Measurements from ENCODE around the gene SLC5A5.

SLC5A5 gene

DNA sequence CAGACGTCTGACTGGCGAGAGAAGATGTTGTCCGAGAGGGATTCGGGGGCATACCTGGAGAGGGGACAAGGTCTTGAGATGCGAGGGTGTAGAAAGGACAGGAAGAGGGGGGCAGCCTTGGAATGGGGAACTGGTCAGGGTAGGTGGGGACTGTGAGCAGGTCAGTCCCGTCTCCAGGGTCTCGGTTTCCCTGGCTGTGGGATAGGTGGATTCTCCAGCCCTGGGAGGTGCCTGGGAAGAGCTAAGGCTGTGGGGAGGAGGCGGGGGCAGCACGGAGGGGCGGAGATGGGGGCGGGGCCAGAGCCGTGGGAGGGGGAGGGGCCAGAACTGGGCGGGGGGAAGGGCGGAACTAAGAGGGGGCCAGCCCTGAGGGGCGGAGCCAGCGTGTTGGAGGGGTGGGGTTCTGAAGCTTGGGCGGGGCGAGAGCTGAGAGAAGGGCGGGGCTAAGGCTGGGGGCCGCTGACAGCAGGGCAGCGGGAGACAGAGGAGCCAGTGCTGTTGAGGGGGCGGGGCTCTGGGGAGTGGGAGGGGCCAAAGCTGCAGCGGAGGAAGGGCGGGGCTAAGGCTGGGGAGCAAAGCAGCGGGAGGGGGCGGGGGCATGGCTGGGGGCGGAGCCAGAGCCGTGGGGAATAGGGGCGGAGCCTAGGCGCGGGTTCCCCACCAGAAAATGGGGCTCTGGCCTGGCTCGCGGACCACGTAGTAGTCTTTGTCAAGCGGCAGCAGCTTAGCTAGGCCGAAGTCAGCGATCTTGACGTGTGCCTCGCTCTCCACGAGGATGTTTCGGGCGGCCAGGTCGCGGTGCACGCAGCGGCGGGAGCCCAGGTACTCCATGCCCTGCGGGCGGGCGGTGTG, 41.0 kb upstream of the SLC5A5 start:
- TF ChIP-seq, protein P1, sequence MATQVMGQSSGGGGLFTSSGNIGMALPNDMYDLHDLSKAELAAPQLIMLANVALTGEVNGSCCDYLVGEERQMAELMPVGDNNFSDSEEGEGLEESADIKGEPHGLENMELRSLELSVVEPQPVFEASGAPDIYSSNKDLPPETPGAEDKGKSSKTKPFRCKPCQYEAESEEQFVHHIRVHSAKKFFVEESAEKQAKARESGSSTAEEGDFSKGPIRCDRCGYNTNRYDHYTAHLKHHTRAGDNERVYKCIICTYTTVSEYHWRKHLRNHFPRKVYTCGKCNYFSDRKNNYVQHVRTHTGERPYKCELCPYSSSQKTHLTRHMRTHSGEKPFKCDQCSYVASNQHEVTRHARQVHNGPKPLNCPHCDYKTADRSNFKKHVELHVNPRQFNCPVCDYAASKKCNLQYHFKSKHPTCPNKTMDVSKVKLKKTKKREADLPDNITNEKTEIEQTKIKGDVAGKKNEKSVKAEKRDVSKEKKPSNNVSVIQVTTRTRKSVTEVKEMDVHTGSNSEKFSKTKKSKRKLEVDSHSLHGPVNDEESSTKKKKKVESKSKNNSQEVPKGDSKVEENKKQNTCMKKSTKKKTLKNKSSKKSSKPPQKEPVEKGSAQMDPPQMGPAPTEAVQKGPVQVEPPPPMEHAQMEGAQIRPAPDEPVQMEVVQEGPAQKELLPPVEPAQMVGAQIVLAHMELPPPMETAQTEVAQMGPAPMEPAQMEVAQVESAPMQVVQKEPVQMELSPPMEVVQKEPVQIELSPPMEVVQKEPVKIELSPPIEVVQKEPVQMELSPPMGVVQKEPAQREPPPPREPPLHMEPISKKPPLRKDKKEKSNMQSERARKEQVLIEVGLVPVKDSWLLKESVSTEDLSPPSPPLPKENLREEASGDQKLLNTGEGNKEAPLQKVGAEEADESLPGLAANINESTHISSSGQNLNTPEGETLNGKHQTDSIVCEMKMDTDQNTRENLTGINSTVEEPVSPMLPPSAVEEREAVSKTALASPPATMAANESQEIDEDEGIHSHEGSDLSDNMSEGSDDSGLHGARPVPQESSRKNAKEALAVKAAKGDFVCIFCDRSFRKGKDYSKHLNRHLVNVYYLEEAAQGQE (IDR thresholded peaks at IDR 0.05; ENCODE audit: low read depth), result no peak
- TF ChIP-seq, protein P2, sequence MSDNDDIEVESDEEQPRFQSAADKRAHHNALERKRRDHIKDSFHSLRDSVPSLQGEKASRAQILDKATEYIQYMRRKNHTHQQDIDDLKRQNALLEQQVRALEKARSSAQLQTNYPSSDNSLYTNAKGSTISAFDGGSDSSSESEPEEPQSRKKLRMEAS (IDR thresholded peaks at IDR 0.05), result peak; percentile 48; the same call in 1 of the 2 replicates
- TF ChIP-seq TEAD4 (IDR thresholded peaks at IDR 0.05), result no peak

DNA sequence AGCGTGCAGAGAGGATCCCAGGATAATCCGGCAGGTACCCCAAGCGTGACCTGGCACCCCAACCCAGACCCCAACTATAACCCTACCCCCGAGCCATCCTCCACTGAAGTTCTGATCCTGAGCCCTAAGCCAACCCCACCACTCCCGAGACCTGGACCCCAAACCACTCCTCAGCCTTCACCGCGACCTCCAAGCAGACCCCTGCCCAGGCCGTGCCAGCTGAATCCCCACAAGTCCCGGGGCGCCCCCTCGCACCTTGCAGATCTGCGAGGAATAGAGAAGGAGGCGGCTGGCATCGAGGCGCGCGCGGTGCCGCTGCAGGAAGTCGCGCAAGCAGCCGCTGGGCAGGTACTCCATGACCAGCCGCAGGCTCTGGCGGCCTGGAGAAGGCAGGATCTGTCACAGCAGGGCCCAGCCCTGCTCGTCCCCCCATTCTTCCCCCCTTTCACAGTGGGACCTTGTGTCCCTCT, 40.3 kb upstream of the SLC5A5 start:
- TF ChIP-seq, protein P2 (IDR thresholded peaks at IDR 0.05), result peak; percentile 11; the same call in 1 of the 2 replicates
- no peak for TF ChIP-seq CEBPB (IDR thresholded peaks at IDR 0.05)
- no peak for TF ChIP-seq TAF1 (IDR thresholded peaks at IDR 0.05; ENCODE audit: low read depth)

DNA sequence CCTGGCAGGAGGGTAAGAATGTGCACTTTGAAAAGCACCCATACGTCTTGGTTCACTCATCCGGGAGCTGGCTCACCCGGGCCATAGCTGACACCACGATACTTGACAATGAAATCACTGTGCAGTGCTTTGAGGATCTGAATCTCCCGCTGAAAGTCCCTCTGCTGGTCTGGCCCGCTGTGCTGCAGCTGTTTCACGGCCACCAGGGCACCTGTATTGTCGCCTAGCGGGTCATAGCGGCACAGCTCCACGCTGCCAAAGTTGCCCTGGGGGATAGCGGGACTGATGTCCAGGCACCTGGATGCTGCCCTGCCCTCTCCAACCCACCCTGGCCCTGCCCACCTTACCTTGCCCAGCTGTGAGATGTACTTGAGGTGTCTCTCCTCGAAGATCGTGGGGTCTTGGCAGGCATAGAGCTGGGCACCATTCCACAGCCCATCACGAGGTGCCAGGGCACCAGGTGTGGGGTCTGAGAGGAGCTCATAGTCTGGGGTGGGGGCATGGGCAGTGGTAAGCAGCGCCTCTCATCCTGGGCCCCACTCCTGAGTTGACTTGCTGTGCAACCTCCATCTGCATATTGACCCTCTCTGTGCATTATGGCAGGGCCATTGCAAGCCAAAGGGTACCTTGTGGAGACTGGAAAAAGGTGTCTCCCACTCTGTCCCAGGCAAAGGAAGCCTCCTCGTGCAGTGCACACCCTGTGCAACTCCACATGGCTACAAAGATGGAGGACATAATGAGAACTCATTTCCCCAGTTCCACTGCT, 39.1 kb upstream of the SLC5A5 start:
- TF ChIP-seq TEAD4 (IDR thresholded peaks at IDR 0.05) (no peak), CEBPB (IDR thresholded peaks at IDR 0.05) (no peak), NFIC (IDR thresholded peaks at IDR 0.05) (no peak), ZBTB7A (IDR thresholded peaks at IDR 0.05; ENCODE audit: low read depth) (no peak), TCF12 (IDR thresholded peaks at IDR 0.05; ENCODE audit: low read depth) (no peak), TAF1 (IDR thresholded peaks at IDR 0.05; ENCODE audit: low read depth) (no peak), EGR1 (IDR thresholded peaks at IDR 0.05) (no peak), YY1 (IDR thresholded peaks at IDR 0.05; ENCODE audit: low read depth) (no peak), FOXM1 (IDR thresholded peaks at IDR 0.05; ENCODE audit: borderline replicate concordance, low read depth) (no peak), EP300 (IDR thresholded peaks at IDR 0.05; ENCODE audit: borderline replicate concordance) (no peak), RAD21 (IDR thresholded peaks at IDR 0.05; ENCODE audit: low read depth) (no peak), CREB1 (IDR thresholded peaks at IDR 0.05; ENCODE audit: low read depth) (no peak)
- TF ChIP-seq, protein P3, sequence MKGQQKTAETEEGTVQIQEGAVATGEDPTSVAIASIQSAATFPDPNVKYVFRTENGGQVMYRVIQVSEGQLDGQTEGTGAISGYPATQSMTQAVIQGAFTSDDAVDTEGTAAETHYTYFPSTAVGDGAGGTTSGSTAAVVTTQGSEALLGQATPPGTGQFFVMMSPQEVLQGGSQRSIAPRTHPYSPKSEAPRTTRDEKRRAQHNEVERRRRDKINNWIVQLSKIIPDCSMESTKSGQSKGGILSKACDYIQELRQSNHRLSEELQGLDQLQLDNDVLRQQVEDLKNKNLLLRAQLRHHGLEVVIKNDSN (IDR thresholded peaks at IDR 0.05), result no peak
- TF ChIP-seq, protein P2 (IDR thresholded peaks at IDR 0.05), result no peak
- TF ChIP-seq, protein P1 (IDR thresholded peaks at IDR 0.05; ENCODE audit: low read depth), result no peak

DNA sequence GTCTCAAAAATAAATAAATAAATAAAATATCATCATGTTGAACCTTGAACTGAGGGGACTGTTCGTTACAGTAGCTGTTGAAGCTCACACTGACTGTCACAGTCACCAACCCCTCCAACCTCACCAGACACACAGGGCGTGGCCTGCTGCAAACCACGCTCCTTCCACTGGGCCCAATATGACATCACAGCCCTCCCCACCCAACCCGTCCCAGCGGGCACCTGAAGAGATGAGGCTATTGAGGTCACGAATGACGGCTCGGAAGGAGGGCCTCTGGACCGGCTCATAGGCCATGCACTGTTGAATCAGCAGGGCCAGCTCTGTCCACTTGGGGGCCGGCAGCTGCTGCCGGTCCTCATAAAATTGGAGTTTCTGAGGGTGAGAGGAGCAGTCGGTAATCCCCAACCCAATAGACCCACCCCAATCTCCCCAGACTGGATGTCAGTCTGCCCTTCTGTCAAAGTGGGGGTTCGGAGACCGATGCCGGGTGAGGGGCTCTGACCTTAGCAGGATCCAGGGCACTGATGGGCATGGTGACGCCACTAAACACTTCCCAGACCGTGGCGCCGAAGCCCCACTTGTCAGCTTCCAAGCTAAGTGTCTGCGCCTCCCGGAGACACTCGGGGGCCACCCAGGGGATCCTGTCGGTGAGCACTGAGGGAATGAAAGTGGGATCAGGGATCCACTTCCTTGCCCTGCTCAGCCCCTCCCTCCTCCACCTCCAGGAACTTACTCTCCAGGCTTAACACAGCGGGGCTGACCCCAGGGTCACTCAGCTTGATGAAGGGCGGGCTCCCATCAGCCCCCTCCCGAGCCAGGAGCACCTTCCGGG, 37.2 kb upstream of the SLC5A5 start:
- no peak for TF ChIP-seq ZBTB7A (IDR thresholded peaks at IDR 0.05; ENCODE audit: low read depth)
- TF ChIP-seq, protein P3 (IDR thresholded peaks at IDR 0.05), result no peak
- no peak for TF ChIP-seq CREB1 (IDR thresholded peaks at IDR 0.05; ENCODE audit: low read depth)
- no peak for TF ChIP-seq TAF1 (IDR thresholded peaks at IDR 0.05; ENCODE audit: low read depth)
- no peak for TF ChIP-seq YY1 (IDR thresholded peaks at IDR 0.05; ENCODE audit: low read depth)
- TF ChIP-seq, protein P2 (IDR thresholded peaks at IDR 0.05), result no peak
- no peak for TF ChIP-seq RAD21 (IDR thresholded peaks at IDR 0.05; ENCODE audit: low read depth)
- TF ChIP-seq FOXM1 (IDR thresholded peaks at IDR 0.05; ENCODE audit: borderline replicate concordance, low read depth), result no peak
- TF ChIP-seq TCF12 (IDR thresholded peaks at IDR 0.05; ENCODE audit: low read depth), result no peak
- no peak for TF ChIP-seq EP300 (IDR thresholded peaks at IDR 0.05; ENCODE audit: borderline replicate concordance)
- no peak for TF ChIP-seq EGR1 (IDR thresholded peaks at IDR 0.05)
- no peak for TF ChIP-seq CEBPB (IDR thresholded peaks at IDR 0.05)
- no peak for TF ChIP-seq NFIC (IDR thresholded peaks at IDR 0.05)
- TF ChIP-seq, protein P1 (IDR thresholded peaks at IDR 0.05; ENCODE audit: low read depth), result no peak

Measured in Ishikawa (cell line).